ENCODE results near the gene HNRNPC. TPM values are rescaled to one million over a fixed set of nuclear protein-coding genes. Genes with fewer than 3 reads are reported as not detected.
"Not testable (repeated sequence)": the region's sequence is repeated elsewhere in the genome, so short reads cannot be mapped to it uniquely, and the experiment has no call there.

Gene HNRNPC
- polyA plus RNA-seq, 12 donors: 385 to 728 (median 453) TPM; not detected in 1

GRCh38 chr14:21215879-21216251 is 53.4 kb downstream of the HNRNPC start:
- no peak for DNase-seq

GRCh38 chr14:21215130-21215878 is 53.9 kb downstream of the HNRNPC start:
- no peak for DNase-seq

- DNase-seq: no peak
Observed at GRCh38 chr14:21213652-21214051, 55.6 kb downstream of the HNRNPC start.

- DNase-seq: not testable (repeated sequence)
Observed at GRCh38 chr14:21212824-21213223, 56.4 kb downstream of the HNRNPC start.

GRCh38 chr14:21211509-21211908 is 57.7 kb downstream of the HNRNPC start:
- DNase-seq: no peak

- DNase-seq: no peak
Observed at GRCh38 chr14:21210023-21210422, 59.2 kb downstream of the HNRNPC start.

- no peak for DNase-seq
Observed at GRCh38 chr14:21209185-21209584, 60.1 kb downstream of the HNRNPC start.

- DNase-seq: no peak
Observed at GRCh38 chr14:21208554-21208953, 60.7 kb downstream of the HNRNPC start.

- no peak for DNase-seq
Observed at GRCh38 chr14:21206753-21207684, 62.2 kb downstream of the HNRNPC start.

- no peak for DNase-seq
Observed at GRCh38 chr14:21205678-21206581, 63.3 kb downstream of the HNRNPC start.

- no peak for DNase-seq
Observed at GRCh38 chr14:21205026-21205677, 64.1 kb downstream of the HNRNPC start.

GRCh38 chr14:21204167-21205025 is 64.8 kb downstream of the HNRNPC start:
- DNase-seq: no peak

- DNase-seq: no peak
Observed at GRCh38 chr14:21203470-21204166, 65.6 kb downstream of the HNRNPC start.

GRCh38 chr14:21202463-21203358 is 66.5 kb downstream of the HNRNPC start:
- no peak for DNase-seq

GRCh38 chr14:21201732-21202462 is 67.3 kb downstream of the HNRNPC start:
- DNase-seq: no peak

GRCh38 chr14:21200752-21201461 is 68.3 kb downstream of the HNRNPC start:
- no peak for DNase-seq

Measured in muscle of arm (tissue), 12 donors.